ENCODE data around the gene MARCHF3. TPM values are rescaled to one million over a fixed set of nuclear protein-coding genes. Genes with fewer than 3 reads are reported as not detected.
"Not testable (repeated sequence)": the region's sequence is repeated elsewhere in the genome, so short reads cannot be mapped to it uniquely, and the experiment has no call there.

Gene MARCHF3
- total RNA-seq, 1 experiment from 2014 or later = 5.4 TPM

- no peaks in the 10 kb centered on the region for H3K4me1 Mint-ChIP-seq (ENCODE audit: insufficient read depth, unreplicated experiment)
- no peaks in the 10 kb centered on the region for H3K36me3 Mint-ChIP-seq (ENCODE audit: insufficient read depth, unreplicated experiment)
- ChIA-PET POLR2A (interaction anchor here (0.5 kb wide), 1 partner anchor 70 kb away, joined by 3 read pairs; no protein-coding TSS in a partner anchor), CTCF (no interaction called here)
- no peak overlapping the region for H3K27ac Mint-ChIP-seq (ENCODE audit: low read depth, unreplicated experiment)
- no peaks in the 10 kb centered on the region for H3K27me3 Mint-ChIP-seq (ENCODE audit: insufficient read depth, unreplicated experiment)
- DNase-seq (ENCODE audit: unreplicated experiment) = no peak
- no peak for TF ChIP-seq CTCF (IDR thresholded peaks at IDR 0.05; ENCODE audit: unreplicated experiment)
- H3K9me3 Mint-ChIP-seq (ENCODE audit: unreplicated experiment) = no peaks in the 10 kb centered on the region
- BruUV-seq (replicated peaks) = no TSS peak
- H3K4me3 Mint-ChIP-seq (ENCODE audit: unreplicated experiment) = no peak overlapping the region
- intact Hi-C loops (cut with micrococcal nuclease) = no loop called here
Observed at GRCh38 chr5:126899476-126899875, 130.9 kb downstream of the MARCHF3 start.

DNA sequence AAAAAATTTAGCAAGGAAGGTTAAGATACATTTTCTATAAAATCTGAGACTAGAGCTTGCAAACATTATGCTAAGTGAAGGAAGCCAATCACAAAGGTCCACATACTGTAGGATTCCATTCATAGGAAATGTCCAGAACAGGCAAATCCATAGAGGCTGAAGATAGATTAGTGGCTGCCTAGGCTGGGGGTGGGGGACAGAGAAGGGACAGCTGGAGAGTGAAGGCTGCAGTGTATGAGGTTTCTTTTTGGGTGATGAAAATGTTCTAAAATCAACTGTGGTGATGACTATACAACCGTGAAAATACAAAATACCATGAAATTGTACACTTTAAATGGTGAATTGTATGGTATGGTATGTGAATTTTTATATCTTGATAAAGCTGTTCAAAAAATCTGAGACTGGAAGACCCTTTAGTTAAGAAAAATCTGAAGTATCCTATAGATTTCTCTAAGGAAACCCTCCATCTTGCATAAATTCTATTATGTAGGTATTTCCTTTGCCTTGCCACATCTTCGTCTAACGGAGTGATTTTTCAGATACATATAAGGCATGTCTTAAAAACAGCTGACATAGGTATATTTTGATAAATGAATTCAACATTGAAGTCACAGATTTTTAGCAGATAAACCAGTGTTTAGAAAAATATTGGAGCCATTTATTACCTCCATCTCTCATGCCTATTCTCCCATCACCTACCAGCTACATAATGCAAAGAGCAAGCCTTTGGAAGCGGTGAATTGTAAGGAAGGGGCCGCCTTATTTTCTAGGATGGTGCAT is 132.3 kb downstream of the MARCHF3 start:
- TF ChIP-seq CTCF (IDR thresholded peaks at IDR 0.05; ENCODE audit: unreplicated experiment) = no peak
- no TSS peak for BruUV-seq (replicated peaks)
- Mint-ChIP-seq H3K27ac (ENCODE audit: low read depth, unreplicated experiment) (no peak overlapping the region), H3K4me1 (ENCODE audit: insufficient read depth, unreplicated experiment) (no peaks in the 10 kb centered on the region), H3K27me3 (ENCODE audit: insufficient read depth, unreplicated experiment) (no peaks in the 10 kb centered on the region), H3K4me3 (ENCODE audit: unreplicated experiment) (no peak overlapping the region), H3K36me3 (ENCODE audit: insufficient read depth, unreplicated experiment) (no peaks in the 10 kb centered on the region), H3K9me3 (ENCODE audit: unreplicated experiment) (no peaks in the 10 kb centered on the region)
- no peak for DNase-seq (ENCODE audit: unreplicated experiment)
- CTCF ChIA-PET = interaction anchor here (0.6 kb wide), 1 partner anchor 406 kb away, joined by 3 read pairs; no protein-coding TSS in a partner anchor
- POLR2A ChIA-PET = interaction anchor here (0.5 to 0.6 kb wide), 2 partner anchors 40 to 191 kb away, joined by 3 to 4 read pairs; no protein-coding TSS in a partner anchor
- intact Hi-C loops (cut with micrococcal nuclease) = no loop called here

DNA sequence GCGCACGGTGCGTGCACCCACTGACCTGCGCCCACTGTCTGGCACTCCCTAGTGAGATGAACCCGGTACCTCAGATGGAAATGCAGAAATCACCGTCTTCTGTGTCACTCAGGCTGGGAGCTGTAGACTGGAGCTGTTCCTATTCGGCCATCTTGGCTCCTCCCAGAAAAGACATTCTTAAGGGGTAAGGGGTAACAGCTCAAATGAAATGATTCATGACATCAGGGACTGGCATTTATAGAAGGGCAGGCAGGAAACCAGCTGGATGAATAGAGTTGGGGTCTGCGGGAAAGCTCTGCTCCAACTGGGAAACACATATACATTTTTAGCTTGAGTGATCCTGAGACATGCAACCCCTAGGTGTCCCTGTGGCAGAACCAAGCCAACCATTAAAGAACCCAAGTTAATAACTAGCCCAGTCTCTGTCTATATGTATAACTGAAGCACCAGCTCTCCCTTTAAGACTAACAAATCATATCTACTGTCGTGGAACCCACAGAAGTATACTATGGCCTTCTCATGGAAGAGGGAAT is 134.1 kb downstream of the MARCHF3 start:
- H3K4me1 Mint-ChIP-seq (ENCODE audit: insufficient read depth, unreplicated experiment) = no peaks in the 10 kb centered on the region

DNA sequence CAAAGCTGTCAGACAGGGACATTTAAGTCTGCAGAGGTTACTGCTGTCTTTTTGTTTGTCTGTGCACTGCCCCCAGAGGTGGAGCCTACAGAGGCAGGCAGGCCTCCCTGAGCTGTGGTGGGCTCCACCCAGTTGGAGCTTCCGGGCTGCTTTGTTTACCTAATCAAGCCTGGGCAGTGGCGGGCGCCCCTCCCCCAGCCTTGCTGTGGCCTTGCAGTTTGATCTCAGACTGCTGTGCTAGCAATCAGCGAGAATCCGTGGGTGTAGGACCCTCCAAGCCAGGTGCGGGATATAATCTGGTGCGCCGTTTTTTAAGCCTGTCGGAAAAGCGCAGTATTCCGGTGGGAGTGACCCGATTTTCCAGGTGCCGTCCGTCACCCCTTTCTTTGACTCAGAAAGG is 134.6 kb downstream of the MARCHF3 start:
- CTCF ChIA-PET; H3K4me1 Mint-ChIP-seq (ENCODE audit: insufficient read depth, unreplicated experiment); POLR2A ChIA-PET; BruUV-seq (replicated peaks); DNase-seq (ENCODE audit: unreplicated experiment); intact Hi-C loops (cut with micrococcal nuclease); H3K9me3 Mint-ChIP-seq (ENCODE audit: unreplicated experiment); H3K27ac Mint-ChIP-seq (ENCODE audit: low read depth, unreplicated experiment); H3K4me3 Mint-ChIP-seq (ENCODE audit: unreplicated experiment); H3K27me3 Mint-ChIP-seq (ENCODE audit: insufficient read depth, unreplicated experiment); H3K36me3 Mint-ChIP-seq (ENCODE audit: insufficient read depth, unreplicated experiment): not testable (repeated sequence)

More for the DNA sequence above, 134.1 kb downstream of the MARCHF3 start:
- no peaks in the 10 kb centered on the region for H3K9me3 Mint-ChIP-seq (ENCODE audit: unreplicated experiment)
- no peak overlapping the region for H3K27ac Mint-ChIP-seq (ENCODE audit: low read depth, unreplicated experiment)
- no peaks in the 10 kb centered on the region for H3K36me3 Mint-ChIP-seq (ENCODE audit: insufficient read depth, unreplicated experiment)
- no peak for TF ChIP-seq CTCF (IDR thresholded peaks at IDR 0.05; ENCODE audit: unreplicated experiment)
- intact Hi-C loops (cut with micrococcal nuclease) = no loop called here
- no TSS peak for BruUV-seq (replicated peaks)
- H3K4me3 Mint-ChIP-seq (ENCODE audit: unreplicated experiment) = no peak overlapping the region
- H3K27me3 Mint-ChIP-seq (ENCODE audit: insufficient read depth, unreplicated experiment) = no peaks in the 10 kb centered on the region
- ChIA-PET CTCF (no interaction called here), POLR2A (no interaction called here)
- DNase-seq (ENCODE audit: unreplicated experiment) = no peak

- H3K4me3 Mint-ChIP-seq (ENCODE audit: unreplicated experiment); H3K27me3 Mint-ChIP-seq (ENCODE audit: insufficient read depth, unreplicated experiment); CTCF ChIA-PET; H3K36me3 Mint-ChIP-seq (ENCODE audit: insufficient read depth, unreplicated experiment); POLR2A ChIA-PET; H3K9me3 Mint-ChIP-seq (ENCODE audit: unreplicated experiment); BruUV-seq (replicated peaks); H3K4me1 Mint-ChIP-seq (ENCODE audit: insufficient read depth, unreplicated experiment); H3K27ac Mint-ChIP-seq (ENCODE audit: low read depth, unreplicated experiment); DNase-seq (ENCODE audit: unreplicated experiment); intact Hi-C loops (cut with micrococcal nuclease): not testable (repeated sequence)
Observed at GRCh38 chr5:126890414-126890813, 139.9 kb downstream of the MARCHF3 start.

Data from MCF 10A (cell line).